Activated effector memory CD4-positive, alpha-beta T cell treated with anti-CD3 and anti-CD28 coated beads, Interleukin-2, amount 50 U/mL, for 16 hours (primary cell): ENCODE data around the gene GLIPR1L1.

Source experiments
- DNase-seq: peaks from one replicate; pipeline ENCODE4 v3.0.0-alpha.2; 2020

GLIPR1L1 gene

GRCh38 chr12:75334384-75335030, at the start of gene GLIPR1L1:
TSS of gene GLIPR1L1 (plus strand) at chr12:75334670. CDS start at chr12:75334729, 59 bp downstream.
- peak; percentile 91 for DNase-seq

GRCh38 chr12:75288860-75289259, 45.6 kb upstream of the GLIPR1L1 start:
- DNase-seq = no peak

GRCh38 chr12:75289753-75290152, 44.7 kb upstream of the GLIPR1L1 start:
- DNase-seq = no peak

GRCh38 chr12:75291014-75291413, 43.5 kb upstream of the GLIPR1L1 start:
- no peak for DNase-seq

GRCh38 chr12:75294336-75294735, 40.1 kb upstream of the GLIPR1L1 start:
- DNase-seq = no peak

- DNase-seq = no peak
These were observed 39.7 kb upstream of the GLIPR1L1 start for GRCh38 chr12:75294797-75295196.

GRCh38 chr12:75302225-75302624, 32.2 kb upstream of the GLIPR1L1 start:
- DNase-seq = no peak

GRCh38 chr12:75302781-75303180, 31.7 kb upstream of the GLIPR1L1 start:
- DNase-seq = no peak

- DNase-seq = no peak
These were observed 28.8 kb upstream of the GLIPR1L1 start for GRCh38 chr12:75305412-75306332.

GRCh38 chr12:75308279-75308678, 26.2 kb upstream of the GLIPR1L1 start:
- DNase-seq = no peak

- DNase-seq = no peak
These were observed 23.1 kb upstream of the GLIPR1L1 start for GRCh38 chr12:75311369-75311768.

GRCh38 chr12:75315518-75315917, 19.0 kb upstream of the GLIPR1L1 start:
- DNase-seq = no peak

GRCh38 chr12:75317784-75318183, 16.7 kb upstream of the GLIPR1L1 start:
- no peak for DNase-seq

- DNase-seq = no peak
These were observed 12.0 kb upstream of the GLIPR1L1 start for GRCh38 chr12:75322464-75322863.

GRCh38 chr12:75323663-75324062, 10.8 kb upstream of the GLIPR1L1 start:
- DNase-seq = no peak

GRCh38 chr12:75327642-75328041, 6.8 kb upstream of the GLIPR1L1 start:
- no peak for DNase-seq

GRCh38 chr12:75329918-75330826, 4.3 kb upstream of the GLIPR1L1 start, which contains the start of gene CAPS2:
TSS of gene CAPS2 (minus strand) at chr12:75330324. CDS start at chr12:75326498, 3,826 bp downstream.
- peak; percentile 87 for DNase-seq

GRCh38 chr12:75337905-75338304, 3.4 kb downstream of the GLIPR1L1 start:
- DNase-seq = no peak

- no peak for DNase-seq
These were observed 7.4 kb downstream of the GLIPR1L1 start for GRCh38 chr12:75341873-75342272.

GRCh38 chr12:75345531-75345930, 11.1 kb downstream of the GLIPR1L1 start:
- no peak for DNase-seq

GRCh38 chr12:75346215-75346614, 11.7 kb downstream of the GLIPR1L1 start:
- DNase-seq = peak; percentile 65

GRCh38 chr12:75349946-75350345, 15.5 kb downstream of the GLIPR1L1 start:
- DNase-seq = no peak

GRCh38 chr12:75350413-75350812, 15.9 kb downstream of the GLIPR1L1 start:
- no peak for DNase-seq
